Skin epidermis (tissue), 12 donors: ENCODE measurements around the gene GLYR1.

Experiments
- H3K27ac ChIP-seq, 21 experiments: fragments of 200-600 bp; sonication (generic) in 11 of 21; one replicate each; pipeline ENCODE4 v1.5.0; 2020; ENCODE audit warnings: mild to moderate bottlenecking in 3 of 21, inconsistent platforms in 2 of 21, moderate library complexity in 2 of 21
- H3K4me3 ChIP-seq, 7 experiments: fragments of 200-600 bp; sonication (generic) in 2 of 7; one replicate each; pipeline ENCODE4 v1.5.0; 2020; ENCODE audit warnings: inconsistent platforms in 2 of 7, mild to moderate bottlenecking in 2 of 7, moderate library complexity in 1 of 7

Gene GLYR1

GRCh38 chr16:4776141-4776705 lies 70.9 kb downstream of the GLYR1 start:
- H3K4me3 ChIP-seq = no peak overlapping the region
- no peak overlapping the region for H3K27ac ChIP-seq

- H3K27ac ChIP-seq = no peak overlapping the region
- H3K4me3 ChIP-seq = no peak overlapping the region
These were observed 72.1 kb downstream of the GLYR1 start for GRCh38 chr16:4775005-4775404.

GRCh38 chr16:4772351-4772750 lies 74.7 kb downstream of the GLYR1 start:
- Histone ChIP-seq H3K4me3 (no peak overlapping the region), H3K27ac (no peak overlapping the region)

- Histone ChIP-seq H3K27ac (no peak overlapping the region), H3K4me3 (no peak overlapping the region)
These were observed 75.4 kb downstream of the GLYR1 start for GRCh38 chr16:4771646-4772045.

- Histone ChIP-seq H3K4me3 (peak overlapping the region in 2 of 7 experiments; percentile 87 to 99), H3K27ac (peak overlapping the region in 5 of 21 experiments; percentile 63 to 95 (median 85))
These were observed 77.8 kb downstream of the GLYR1 start for GRCh38 chr16:4769306-4769638.

GRCh38 chr16:4768549-4769305 lies 78.4 kb downstream of the GLYR1 start:
- H3K4me3 ChIP-seq = peak overlapping the region; percentile 33 to 99 (median 87)

GRCh38 chr16:4767872-4768548 lies 79.1 kb downstream of the GLYR1 start:
- peak overlapping the region; percentile 33 to 99 (median 87) for H3K4me3 ChIP-seq
- peak overlapping the region in 20 of 21 experiments; percentile 3 to 96 (median 87) for H3K27ac ChIP-seq

More at GRCh38 chr16:4768549-4769305, 78.4 kb downstream of the GLYR1 start:
- peak overlapping the region in 20 of 21 experiments; percentile 3 to 96 (median 87) for H3K27ac ChIP-seq

GRCh38 chr16:4766875-4767628 lies 80.0 kb downstream of the GLYR1 start, which contains the start of gene ZNF500:
ZNF500 (minus strand) TSS chr16:4767162; CDS start chr16:4765978, 1,184 bp downstream.
- Histone ChIP-seq H3K27ac (peak within 1 kb of the TSS; percentile 59 to 96 (median 90)), H3K4me3 (peak within 1 kb of the TSS; percentile 87 to 100 (median 98))

GRCh38 chr16:4765511-4766474 lies 81.3 kb downstream of the GLYR1 start:
- Histone ChIP-seq H3K4me3 (peak overlapping the region; percentile 87 to 100 (median 98)), H3K27ac (peak overlapping the region in 18 of 21 experiments; percentile 83 to 96 (median 92))

- Histone ChIP-seq H3K4me3 (no peak overlapping the region), H3K27ac (no peak overlapping the region)
These were observed 83.3 kb downstream of the GLYR1 start for GRCh38 chr16:4763791-4764190.

GRCh38 chr16:4762205-4762604 lies 84.9 kb downstream of the GLYR1 start:
- no peak overlapping the region for H3K27ac ChIP-seq
- H3K4me3 ChIP-seq = no peak overlapping the region

- Histone ChIP-seq H3K27ac (no peak overlapping the region), H3K4me3 (no peak overlapping the region)
These were observed 86.7 kb downstream of the GLYR1 start for GRCh38 chr16:4760221-4760910.

- no peak overlapping the region for H3K4me3 ChIP-seq
These were observed 91.4 kb downstream of the GLYR1 start for GRCh38 chr16:4755687-4756086.

GRCh38 chr16:4754865-4755264 lies 92.2 kb downstream of the GLYR1 start:
- no peak overlapping the region for H3K27ac ChIP-seq
- no peak overlapping the region for H3K4me3 ChIP-seq

More at GRCh38 chr16:4755687-4756086, 91.4 kb downstream of the GLYR1 start:
- no peak overlapping the region for H3K27ac ChIP-seq

GRCh38 chr16:4753227-4753626 lies 93.9 kb downstream of the GLYR1 start:
- H3K4me3 ChIP-seq = no peak overlapping the region
- H3K27ac ChIP-seq = no peak overlapping the region
